ENCODE data around the gene CDH4.
"Not testable (repeated sequence)": the region's sequence is repeated elsewhere in the genome, so short reads cannot be mapped to it uniquely, and the experiment has no call there.

The CDH4 gene

DNA sequence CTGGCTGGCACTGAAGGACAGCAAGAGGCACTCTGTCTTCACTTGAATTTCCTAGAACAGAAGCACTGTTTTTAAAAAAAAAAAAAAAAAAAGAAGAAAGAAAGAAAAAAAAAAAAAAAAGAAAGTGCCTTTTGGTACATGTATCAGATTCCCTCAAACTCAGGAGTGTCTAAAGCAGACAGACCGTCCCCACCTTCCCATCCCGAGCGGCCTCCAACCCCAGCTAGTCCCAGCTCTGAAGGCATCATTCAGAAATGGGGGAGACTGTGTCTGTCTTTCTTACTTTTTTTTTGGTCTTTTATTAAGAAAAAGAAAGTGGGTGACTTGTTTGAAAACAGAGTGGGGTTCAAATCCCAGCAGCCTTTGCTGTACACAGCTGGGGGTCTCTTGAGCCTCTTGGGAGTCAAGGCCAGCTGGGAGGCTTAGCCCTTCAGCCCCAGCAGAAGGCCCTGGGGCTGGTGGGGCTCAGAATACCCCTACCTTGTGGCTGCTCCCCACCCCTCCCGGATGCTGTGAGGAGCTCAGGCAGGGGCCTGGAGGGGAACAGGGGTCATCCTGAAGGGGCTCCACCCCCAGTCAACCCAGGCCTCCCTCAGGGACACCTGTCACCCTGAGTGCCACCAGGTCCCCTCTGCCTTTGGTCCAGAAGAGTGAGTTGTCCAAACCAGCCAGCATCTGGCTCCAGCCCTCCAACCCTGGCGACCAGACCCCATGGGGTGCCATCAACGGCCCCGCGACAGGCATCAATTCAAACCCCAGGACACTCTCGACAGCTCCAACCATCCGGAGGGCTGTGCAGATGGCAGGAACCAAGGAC, 685.3 kb downstream of the CDH4 start:
- Histone ChIP-seq H3K27ac (ENCODE audit: low read depth, low read length) (no peak overlapping the region), H3K27me3 (ENCODE audit: control insufficient read depth in 1 of 2, insufficient read depth in 2 of 2, low read length in 2 of 2) (no peaks in the 10 kb centered on the region), H3K36me3 (ENCODE audit: control insufficient read depth in 1 of 2, insufficient read depth in 2 of 2, low read length in 2 of 2) (no peaks in the 10 kb centered on the region)

GRCh38 chr20:61937963-61938838, 686.1 kb downstream of the CDH4 start:
- H3K4me1 ChIP-seq (ENCODE audit: control insufficient read depth in 1 of 2, insufficient read depth in 2 of 2, low read length in 2 of 2): no peaks in the 10 kb centered on the region
- no peaks in the 10 kb centered on the region for H3K36me3 ChIP-seq (ENCODE audit: control insufficient read depth in 1 of 2, insufficient read depth in 2 of 2, low read length in 2 of 2)
- H3K9me3 ChIP-seq (ENCODE audit: control insufficient read depth in 1 of 2, low read length in 2 of 2): no peaks in the 10 kb centered on the region
- H3K27me3 ChIP-seq (ENCODE audit: control insufficient read depth in 1 of 2, insufficient read depth in 2 of 2, low read length in 2 of 2): no peaks in the 10 kb centered on the region
- H3K9ac ChIP-seq (ENCODE audit: low read depth in 1 of 2, low read length in 2 of 2): no peak overlapping the region
- H3K27ac ChIP-seq (ENCODE audit: low read depth, low read length): no peak overlapping the region
- H3K4me3 ChIP-seq (ENCODE audit: low read depth in 1 of 2, low read length in 2 of 2): no peak overlapping the region

More for the DNA sequence above, 685.3 kb downstream of the CDH4 start:
- Histone ChIP-seq H3K4me3 (ENCODE audit: low read depth in 1 of 2, low read length in 2 of 2) (no peak overlapping the region), H3K4me1 (ENCODE audit: control insufficient read depth in 1 of 2, insufficient read depth in 2 of 2, low read length in 2 of 2) (no peaks in the 10 kb centered on the region), H3K9ac (ENCODE audit: low read depth in 1 of 2, low read length in 2 of 2) (no peak overlapping the region), H3K9me3 (ENCODE audit: control insufficient read depth in 1 of 2, low read length in 2 of 2) (no peaks in the 10 kb centered on the region)

- Histone ChIP-seq H3K27me3 (ENCODE audit: control insufficient read depth in 1 of 2, insufficient read depth in 2 of 2, low read length in 2 of 2) (no peaks in the 10 kb centered on the region), H3K27ac (ENCODE audit: low read depth, low read length) (no peak overlapping the region), H3K4me1 (ENCODE audit: control insufficient read depth in 1 of 2, insufficient read depth in 2 of 2, low read length in 2 of 2) (no peaks in the 10 kb centered on the region), H3K9ac (ENCODE audit: low read depth in 1 of 2, low read length in 2 of 2) (no peak overlapping the region), H3K4me3 (ENCODE audit: low read depth in 1 of 2, low read length in 2 of 2) (no peak overlapping the region), H3K9me3 (ENCODE audit: control insufficient read depth in 1 of 2, low read length in 2 of 2) (no peaks in the 10 kb centered on the region), H3K36me3 (ENCODE audit: control insufficient read depth in 1 of 2, insufficient read depth in 2 of 2, low read length in 2 of 2) (no peaks in the 10 kb centered on the region)
Measured at GRCh38 chr20:61938839-61939690, 687.0 kb downstream of the CDH4 start.

- Histone ChIP-seq H3K36me3 (ENCODE audit: control insufficient read depth in 1 of 2, insufficient read depth in 2 of 2, low read length in 2 of 2) (no peaks in the 10 kb centered on the region), H3K4me3 (ENCODE audit: low read depth in 1 of 2, low read length in 2 of 2) (no peak overlapping the region), H3K27ac (ENCODE audit: low read depth, low read length) (no peak overlapping the region), H3K27me3 (ENCODE audit: control insufficient read depth in 1 of 2, insufficient read depth in 2 of 2, low read length in 2 of 2) (no peaks in the 10 kb centered on the region), H3K9ac (ENCODE audit: low read depth in 1 of 2, low read length in 2 of 2) (no peak overlapping the region), H3K4me1 (ENCODE audit: control insufficient read depth in 1 of 2, insufficient read depth in 2 of 2, low read length in 2 of 2) (no peaks in the 10 kb centered on the region), H3K9me3 (ENCODE audit: control insufficient read depth in 1 of 2, low read length in 2 of 2) (no peaks in the 10 kb centered on the region)
Measured at GRCh38 chr20:61939691-61940360, 687.8 kb downstream of the CDH4 start.

- H3K9ac ChIP-seq (ENCODE audit: low read depth in 1 of 2, low read length in 2 of 2): no peak overlapping the region
- no peaks in the 10 kb centered on the region for H3K36me3 ChIP-seq (ENCODE audit: control insufficient read depth in 1 of 2, insufficient read depth in 2 of 2, low read length in 2 of 2)
- H3K27ac ChIP-seq (ENCODE audit: low read depth, low read length): no peak overlapping the region
- no peaks in the 10 kb centered on the region for H3K9me3 ChIP-seq (ENCODE audit: control insufficient read depth in 1 of 2, low read length in 2 of 2)
- H3K4me1 ChIP-seq (ENCODE audit: control insufficient read depth in 1 of 2, insufficient read depth in 2 of 2, low read length in 2 of 2): no peaks in the 10 kb centered on the region
- no peak overlapping the region for H3K4me3 ChIP-seq (ENCODE audit: low read depth in 1 of 2, low read length in 2 of 2)
- no peaks in the 10 kb centered on the region for H3K27me3 ChIP-seq (ENCODE audit: control insufficient read depth in 1 of 2, insufficient read depth in 2 of 2, low read length in 2 of 2)
Measured at GRCh38 chr20:61940491-61940890, 688.4 kb downstream of the CDH4 start.

GRCh38 chr20:61940976-61941720, 689.1 kb downstream of the CDH4 start:
- Histone ChIP-seq H3K36me3 (ENCODE audit: control insufficient read depth in 1 of 2, insufficient read depth in 2 of 2, low read length in 2 of 2) (no peaks in the 10 kb centered on the region), H3K27ac (ENCODE audit: low read depth, low read length) (no peak overlapping the region), H3K4me3 (ENCODE audit: low read depth in 1 of 2, low read length in 2 of 2) (no peak overlapping the region), H3K9me3 (ENCODE audit: control insufficient read depth in 1 of 2, low read length in 2 of 2) (no peaks in the 10 kb centered on the region), H3K27me3 (ENCODE audit: control insufficient read depth in 1 of 2, insufficient read depth in 2 of 2, low read length in 2 of 2) (no peaks in the 10 kb centered on the region), H3K9ac (ENCODE audit: low read depth in 1 of 2, low read length in 2 of 2) (no peak overlapping the region), H3K4me1 (ENCODE audit: control insufficient read depth in 1 of 2, insufficient read depth in 2 of 2, low read length in 2 of 2) (no peaks in the 10 kb centered on the region)

GRCh38 chr20:61941721-61942405, 689.8 kb downstream of the CDH4 start:
- Histone ChIP-seq H3K27ac (ENCODE audit: low read depth, low read length) (no peak overlapping the region), H3K9ac (ENCODE audit: low read depth in 1 of 2, low read length in 2 of 2) (no peak overlapping the region), H3K9me3 (ENCODE audit: control insufficient read depth in 1 of 2, low read length in 2 of 2) (no peaks in the 10 kb centered on the region), H3K27me3 (ENCODE audit: control insufficient read depth in 1 of 2, insufficient read depth in 2 of 2, low read length in 2 of 2) (no peaks in the 10 kb centered on the region), H3K4me1 (ENCODE audit: control insufficient read depth in 1 of 2, insufficient read depth in 2 of 2, low read length in 2 of 2) (no peaks in the 10 kb centered on the region), H3K4me3 (ENCODE audit: low read depth in 1 of 2, low read length in 2 of 2) (no peak overlapping the region), H3K36me3 (ENCODE audit: control insufficient read depth in 1 of 2, insufficient read depth in 2 of 2, low read length in 2 of 2) (no peaks in the 10 kb centered on the region)

DNA sequence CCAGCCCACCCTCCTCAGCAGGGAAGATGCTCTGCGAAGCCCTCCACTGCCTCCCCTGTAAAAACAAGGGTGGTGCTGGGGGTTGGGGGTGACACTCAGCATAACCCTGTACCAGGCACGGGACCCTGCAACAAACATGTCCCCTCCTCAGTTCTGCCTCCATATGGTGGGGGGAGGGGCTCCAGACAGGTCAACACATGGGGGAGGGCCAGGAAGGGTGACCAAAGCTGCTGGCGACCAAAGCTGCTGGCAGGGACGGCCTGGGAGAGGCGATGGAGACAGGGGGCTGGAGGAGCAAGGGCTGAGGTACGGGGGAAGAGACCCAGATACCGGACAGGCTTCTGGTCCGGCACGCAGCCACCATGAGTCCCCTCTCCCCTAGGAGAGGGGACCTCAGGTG, 690.5 kb downstream of the CDH4 start:
- H3K4me3 ChIP-seq (ENCODE audit: low read depth in 1 of 2, low read length in 2 of 2): no peak overlapping the region
- no peak overlapping the region for H3K27ac ChIP-seq (ENCODE audit: low read depth, low read length)
- no peaks in the 10 kb centered on the region for H3K36me3 ChIP-seq (ENCODE audit: control insufficient read depth in 1 of 2, insufficient read depth in 2 of 2, low read length in 2 of 2)
- no peaks in the 10 kb centered on the region for H3K27me3 ChIP-seq (ENCODE audit: control insufficient read depth in 1 of 2, insufficient read depth in 2 of 2, low read length in 2 of 2)
- H3K4me1 ChIP-seq (ENCODE audit: control insufficient read depth in 1 of 2, insufficient read depth in 2 of 2, low read length in 2 of 2): no peaks in the 10 kb centered on the region
- no peak overlapping the region for H3K9ac ChIP-seq (ENCODE audit: low read depth in 1 of 2, low read length in 2 of 2)
- H3K9me3 ChIP-seq (ENCODE audit: control insufficient read depth in 1 of 2, low read length in 2 of 2): no peaks in the 10 kb centered on the region

- not testable (repeated sequence) for H3K4me1 ChIP-seq (ENCODE audit: control insufficient read depth in 1 of 2, insufficient read depth in 2 of 2, low read length in 2 of 2); H3K4me3 ChIP-seq (ENCODE audit: low read depth in 1 of 2, low read length in 2 of 2); H3K36me3 ChIP-seq (ENCODE audit: control insufficient read depth in 1 of 2, insufficient read depth in 2 of 2, low read length in 2 of 2); H3K27me3 ChIP-seq (ENCODE audit: control insufficient read depth in 1 of 2, insufficient read depth in 2 of 2, low read length in 2 of 2); H3K9me3 ChIP-seq (ENCODE audit: control insufficient read depth in 1 of 2, low read length in 2 of 2); H3K9ac ChIP-seq (ENCODE audit: low read depth in 1 of 2, low read length in 2 of 2); H3K27ac ChIP-seq (ENCODE audit: low read depth, low read length)
Measured at GRCh38 chr20:61944967-61945366, 692.9 kb downstream of the CDH4 start.
